Mucosa of descending colon (tissue), 3 donors: ENCODE data around the gene NAA60. TPM values are rescaled to one million over a fixed set of nuclear protein-coding genes. Genes with fewer than 3 reads are reported as not detected.
"Not testable (repeated sequence)": the region's sequence is repeated elsewhere in the genome, so short reads cannot be mapped to it uniquely, and the experiment has no call there.

Experiments
- ATAC-seq: fragments of 200-7000 bp; cut with Tn5 transposase; one replicate; pipeline ENCODE4 v1.9.1; 2020; ENCODE audit warnings: mild to moderate bottlenecking, moderate library complexity
- DNase-seq, 3 donors: peaks; one replicate each; pipeline ENCODE4 v3.0.0-alpha.2; 2020
- H3K36me3 ChIP-seq: fragments of 200-600 bp; one replicate; pipeline ENCODE4 v1.8.0; 2021; ENCODE audit warnings: low read depth, mild to moderate bottlenecking
- H3K4me1 ChIP-seq: fragments of 200-600 bp; one replicate; pipeline ENCODE4 v1.8.0; 2021; ENCODE audit warnings: low read depth, mild to moderate bottlenecking
- H3K4me3 ChIP-seq: fragments of 200-600 bp; one replicate; pipeline ENCODE4 v1.8.0; 2021; ENCODE audit warnings: mild to moderate bottlenecking
- H3K9me3 ChIP-seq: fragments of 200-600 bp; one replicate; pipeline ENCODE4 v1.8.0; 2021; ENCODE audit warnings: mild to moderate bottlenecking
- CTCF ChIP-seq: fragments of 200-600 bp; IDR thresholded peaks from one replicate; pipeline ENCODE4 v1.8.0; 2022; ENCODE audit warnings: antibody characterized with exemption, mild to moderate bottlenecking
- intact Hi-C, 2 donors: fragments of 100-400 bp; cut with DNase I in 1 of 2; cut with micrococcal nuclease in 1 of 2; formaldehyde crosslinking; loops; one replicate each; pipeline versions ENCODE4 v1.11.0 to v1.11.1; 2022; cut with DNase I, micrococcal nuclease
- total RNA-seq, 3 donors: library from RNA; stranded (reverse); fragmentation: NEBNext Ultra II Directional in 2 of 3; extraction: Animal tissue kit (Norgen Biotek cat#: 25700) in 2 of 3; gene quantifications; one replicate each; pipeline versions ENCODE4 v1.2.1 to v1.2.4, GENCODE V29; 2021 to 2023
- donor health status: DM: no; HTN: no; CAD: no; lungs with moderate emphysema.
- donor health status: DM: no; HTN: no; CAD: no.
- donor health status: DM: no; HTN: yes; CAD: no.

The NAA60 gene
- total RNA-seq, 3 donors from 2014 or later, result 72.2 to 94.7 (median 83.3) TPM

GRCh38 chr16:3469736-3470135 is 26.3 kb downstream of the NAA60 start:
- H3K4me3 ChIP-seq, result no peak overlapping the region
- no peaks in the 10 kb centered on the region for H3K9me3 ChIP-seq
- intact Hi-C loops, result no loop called here
- no peaks in the 10 kb centered on the region for H3K36me3 ChIP-seq
- DNase-seq (no peak), ATAC-seq (no peak)
- no peak for TF ChIP-seq CTCF
- peaks cover 18% of the 10 kb centered on the region for H3K4me1 ChIP-seq

- Histone ChIP-seq H3K4me3 (no peak overlapping the region), H3K9me3 (no peaks in the 10 kb centered on the region), H3K36me3 (no peaks in the 10 kb centered on the region), H3K4me1 (peaks cover 26% of the 10 kb centered on the region)
- no peak for TF ChIP-seq CTCF
- DNase-seq, result no peak
- intact Hi-C loops, result no loop called here
- ATAC-seq, result no peak
Measured at GRCh38 chr16:3470723-3471122, 27.2 kb downstream of the NAA60 start.

GRCh38 chr16:3471518-3472176 is 28.2 kb downstream of the NAA60 start:
- no peak for ATAC-seq
- peaks cover 34% of the 10 kb centered on the region for H3K4me1 ChIP-seq
- H3K9me3 ChIP-seq, result no peaks in the 10 kb centered on the region
- H3K36me3 ChIP-seq, result no peaks in the 10 kb centered on the region
- no peak overlapping the region for H3K4me3 ChIP-seq
- DNase-seq, result no peak
- intact Hi-C loops, result no loop called here
- no peak for TF ChIP-seq CTCF

GRCh38 chr16:3472878-3473595 is 29.6 kb downstream of the NAA60 start:
- Histone ChIP-seq H3K9me3 (no peaks in the 10 kb centered on the region), H3K4me1 (peaks cover 34% of the 10 kb centered on the region), H3K4me3 (no peak overlapping the region), H3K36me3 (no peaks in the 10 kb centered on the region)
- DNase-seq (no peak), ATAC-seq (no peak)
- intact Hi-C loops, result no loop called here
- no peak for TF ChIP-seq CTCF

- DNase-seq, H3K9me3 ChIP-seq, intact Hi-C loops, H3K4me3 ChIP-seq, H3K36me3 ChIP-seq, ATAC-seq: not testable (repeated sequence)
- H3K4me1 ChIP-seq, result peaks cover 40% of the 10 kb centered on the region
Measured at GRCh38 chr16:3473596-3473943, 30.1 kb downstream of the NAA60 start.

- Histone ChIP-seq H3K4me3 (no peak overlapping the region), H3K36me3 (no peaks in the 10 kb centered on the region), H3K4me1 (peaks cover 40% of the 10 kb centered on the region), H3K9me3 (no peaks in the 10 kb centered on the region)
- no peak for ATAC-seq
- no peak for DNase-seq
- TF ChIP-seq CTCF, result no peak
- intact Hi-C loops, result no loop called here
Measured at GRCh38 chr16:3474136-3474779, 30.8 kb downstream of the NAA60 start.

- intact Hi-C loops, DNase-seq, H3K4me3 ChIP-seq, H3K36me3 ChIP-seq, ATAC-seq, H3K9me3 ChIP-seq: not testable (repeated sequence)
- H3K4me1 ChIP-seq, result peaks cover 40% of the 10 kb centered on the region
Measured at GRCh38 chr16:3474870-3475269, 31.4 kb downstream of the NAA60 start.
